ENCODE data around the gene LIN7A.

Gene LIN7A

GRCh38 chr12:80858356-80858755 lies 79.4 kb downstream of the LIN7A start:
- no peak for DNase-seq (ENCODE audit: low spot score)

- no peak for DNase-seq (ENCODE audit: low spot score)
These were observed 80.4 kb downstream of the LIN7A start for GRCh38 chr12:80857311-80857710.

GRCh38 chr12:80849337-80849736 lies 88.4 kb downstream of the LIN7A start:
- no peak for DNase-seq (ENCODE audit: low spot score)

- DNase-seq (ENCODE audit: low spot score): no peak
These were observed 88.9 kb downstream of the LIN7A start for GRCh38 chr12:80848858-80849257.

GRCh38 chr12:80847575-80847974 lies 90.2 kb downstream of the LIN7A start:
- DNase-seq (ENCODE audit: low spot score): no peak

- no peak for DNase-seq (ENCODE audit: low spot score)
These were observed 90.8 kb downstream of the LIN7A start for GRCh38 chr12:80846952-80847351.

- DNase-seq (ENCODE audit: low spot score): no peak
These were observed 92.1 kb downstream of the LIN7A start for GRCh38 chr12:80845639-80846038.

- no peak for DNase-seq (ENCODE audit: low spot score)
These were observed 93.8 kb downstream of the LIN7A start for GRCh38 chr12:80843969-80844368.

GRCh38 chr12:80838708-80839107 lies 99.0 kb downstream of the LIN7A start:
- no peak for DNase-seq (ENCODE audit: low spot score)

- DNase-seq (ENCODE audit: low spot score): no peak
These were observed 99.6 kb downstream of the LIN7A start for GRCh38 chr12:80838024-80838658.

GRCh38 chr12:80837342-80837978 lies 100.3 kb downstream of the LIN7A start:
- DNase-seq (ENCODE audit: low spot score): peak; percentile 1

- DNase-seq (ENCODE audit: low spot score): no peak
These were observed 103.0 kb downstream of the LIN7A start for GRCh38 chr12:80834724-80835123.

- no peak for DNase-seq (ENCODE audit: low spot score)
These were observed 107.1 kb downstream of the LIN7A start for GRCh38 chr12:80830533-80831088.

GRCh38 chr12:80829767-80830166 lies 108.0 kb downstream of the LIN7A start:
- DNase-seq (ENCODE audit: low spot score): no peak

- DNase-seq (ENCODE audit: low spot score): no peak
These were observed 112.2 kb downstream of the LIN7A start for GRCh38 chr12:80825506-80825905.

GRCh38 chr12:80823393-80823792 lies 114.3 kb downstream of the LIN7A start:
- DNase-seq (ENCODE audit: low spot score): no peak

- no peak for DNase-seq (ENCODE audit: low spot score)
These were observed 116.2 kb downstream of the LIN7A start for GRCh38 chr12:80821513-80822000.

GRCh38 chr12:80818878-80819277 lies 118.9 kb downstream of the LIN7A start:
- no peak for DNase-seq (ENCODE audit: low spot score)

GRCh38 chr12:80815351-80815750 lies 122.4 kb downstream of the LIN7A start:
- DNase-seq (ENCODE audit: low spot score): no peak

- DNase-seq (ENCODE audit: low spot score): no peak
These were observed 123.3 kb downstream of the LIN7A start for GRCh38 chr12:80814453-80814852.

- no peak for DNase-seq (ENCODE audit: low spot score)
These were observed 123.9 kb downstream of the LIN7A start for GRCh38 chr12:80813820-80814219.

GRCh38 chr12:80811957-80812708 lies 125.6 kb downstream of the LIN7A start:
- no peak for DNase-seq (ENCODE audit: low spot score)

GRCh38 chr12:80810874-80811273 lies 126.9 kb downstream of the LIN7A start:
- no peak for DNase-seq (ENCODE audit: low spot score)
